Urinary bladder (tissue), 4 donors: Measurements from ENCODE around the gene TAS2R20. TPM values are rescaled to one million over a fixed set of nuclear protein-coding genes. Genes with fewer than 3 reads are reported as not detected.

ENCODE experiments used
- DNase-seq: peaks from one replicate; pipeline ENCODE4 v3.0.0-alpha.2; 2015; ENCODE audit errors: extremely low spot score
- H3K27ac ChIP-seq: one replicate; pipeline ENCODE4 v1.5.1; 2013; ENCODE audit warnings: low read depth, mild to moderate bottlenecking, moderate library complexity
- H3K36me3 ChIP-seq: one replicate; pipeline ENCODE4 v1.6.1; 2013; ENCODE audit warnings: mild to moderate bottlenecking, moderate library complexity; ENCODE audit not compliant: insufficient read depth
- H3K4me1 ChIP-seq: one replicate; pipeline ENCODE4 v1.6.1; 2013; ENCODE audit warnings: mild to moderate bottlenecking, moderate library complexity; ENCODE audit not compliant: insufficient read depth
- H3K4me3 ChIP-seq: one replicate; pipeline ENCODE4 v1.5.1; 2013; ENCODE audit warnings: low read depth, low read length
- WGBS: extraction: QIAGEN DNeasy Blood & Tissue Kit; methylation state at CpG from one replicate; pipeline ENCODE4 v1.1.7; 2013; 5-methylcytosine and 5-hydroxymethylcytosine counted together
- polyA plus RNA-seq: library from polyadenylated mRNA; stranded (reverse); fragments of 200-250 nt; gene quantifications from one replicate; pipeline ENCODE4 v1.2.3, GENCODE V29; 2013
- total RNA-seq: library from RNA; depleted of rRNA; stranded (reverse); fragments of >200 nt; gene quantifications from one replicate; pipeline ENCODE4 v1.2.3, GENCODE V29; 2014
- donor health status: healthy with polysubstance abuse.
- donor health status: healthy.

The TAS2R20 gene
- total and polyA plus RNA-seq, 2 donors, result 0.22 to 23.7 TPM

GRCh38 chr12:10989107-10989506 is 9.0 kb downstream of the TAS2R20 start:
- no peak for DNase-seq
- no peak overlapping the region for H3K4me3 ChIP-seq
- H3K4me1 ChIP-seq, result no peaks in the 10 kb centered on the region
- WGBS, result 98% methylated on average over 2 of the region's 2 CpGs
- no peak overlapping the region for H3K27ac ChIP-seq
- no peaks in the 10 kb centered on the region for H3K36me3 ChIP-seq

- Histone ChIP-seq H3K4me1 (no peaks in the 10 kb centered on the region), H3K4me3 (no peak within 1 kb of the TSS), H3K27ac (no peak within 1 kb of the TSS), H3K36me3 (no peaks in the 10 kb centered on the region)
- WGBS, result 66% methylated on average over 2 of the region's 2 CpGs
- no peak for DNase-seq
Observed at GRCh38 chr12:10986812-10987211, 11.3 kb downstream of the TAS2R20 start, which contains the start of gene TAS2R50. Gene TAS2R50 (minus strand): TSS chr12:10986912. CDS start chr12:10986860, 52 bp downstream.

DNA sequence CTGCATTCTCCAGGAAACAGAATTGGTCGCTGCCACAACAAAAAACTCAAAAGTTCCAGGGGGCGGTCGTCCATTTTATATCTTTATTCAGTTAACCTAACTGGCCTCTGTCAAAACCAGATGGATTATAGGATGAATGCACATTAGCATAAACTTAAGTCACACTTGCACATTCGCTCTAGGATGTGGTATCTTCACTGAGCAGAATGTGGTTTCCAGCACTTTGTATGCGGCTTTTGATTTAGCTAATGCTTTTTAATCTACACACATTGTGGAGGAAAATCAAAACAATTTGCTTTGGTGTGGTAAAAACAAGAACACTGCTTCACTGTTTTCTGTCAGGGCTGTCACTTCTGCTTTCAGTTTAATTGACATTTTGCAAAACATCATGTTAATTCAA is 15.9 kb downstream of the TAS2R20 start:
- DNase-seq, result no peak
- H3K36me3 ChIP-seq, result no peaks in the 10 kb centered on the region
- no peak overlapping the region for H3K27ac ChIP-seq
- H3K4me3 ChIP-seq, result no peak overlapping the region
- H3K4me1 ChIP-seq, result no peaks in the 10 kb centered on the region
- 88% methylated on average over 5 of the region's 5 CpGs for WGBS

- Histone ChIP-seq H3K27ac (no peak overlapping the region), H3K36me3 (no peaks in the 10 kb centered on the region), H3K4me1 (no peaks in the 10 kb centered on the region), H3K4me3 (no peak overlapping the region)
- DNase-seq, result no peak
- WGBS, result 87% methylated on average over 3 of the region's 3 CpGs
Observed at GRCh38 chr12:10974965-10975364, 23.1 kb downstream of the TAS2R20 start.

DNA sequence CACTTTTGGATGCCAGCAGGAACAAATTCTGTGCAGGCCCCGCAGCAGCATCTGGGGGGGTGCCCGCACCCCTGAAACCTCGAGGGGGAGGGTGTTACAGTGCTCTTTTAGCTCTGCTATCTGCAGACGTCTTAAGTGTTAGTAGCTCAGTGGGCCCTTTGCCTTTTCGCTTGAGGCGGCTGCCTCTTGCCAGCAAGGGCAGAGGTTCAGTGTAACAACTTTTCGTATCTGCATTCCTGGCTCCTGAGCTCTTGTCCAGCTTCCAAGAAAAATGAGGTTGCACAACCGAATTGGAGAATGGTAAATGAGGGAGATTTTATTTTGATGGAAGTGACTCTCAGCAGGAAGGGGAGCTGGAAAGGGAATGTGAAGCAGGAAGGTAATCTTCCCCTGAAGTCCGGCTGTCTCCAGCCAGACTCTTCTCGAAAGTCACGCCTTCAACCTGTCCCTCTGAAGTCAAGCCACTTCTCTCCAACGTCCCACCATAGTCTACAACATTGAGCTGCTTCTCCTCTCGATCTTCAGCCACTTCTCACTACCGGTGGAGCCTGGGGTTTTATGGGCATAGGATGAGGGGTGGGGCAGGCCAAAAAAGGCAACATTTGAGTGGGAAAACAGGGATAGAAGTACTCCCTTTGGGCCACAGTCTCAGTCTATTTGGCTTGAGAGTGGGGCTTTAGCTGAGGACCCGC is 29.2 kb downstream of the TAS2R20 start:
- no peak overlapping the region for H3K4me3 ChIP-seq
- no peaks in the 10 kb centered on the region for H3K4me1 ChIP-seq
- H3K36me3 ChIP-seq, result no peaks in the 10 kb centered on the region
- DNase-seq, result no peak
- H3K27ac ChIP-seq, result no peak overlapping the region
- 63% methylated on average over 15 of the region's 15 CpGs for WGBS

DNA sequence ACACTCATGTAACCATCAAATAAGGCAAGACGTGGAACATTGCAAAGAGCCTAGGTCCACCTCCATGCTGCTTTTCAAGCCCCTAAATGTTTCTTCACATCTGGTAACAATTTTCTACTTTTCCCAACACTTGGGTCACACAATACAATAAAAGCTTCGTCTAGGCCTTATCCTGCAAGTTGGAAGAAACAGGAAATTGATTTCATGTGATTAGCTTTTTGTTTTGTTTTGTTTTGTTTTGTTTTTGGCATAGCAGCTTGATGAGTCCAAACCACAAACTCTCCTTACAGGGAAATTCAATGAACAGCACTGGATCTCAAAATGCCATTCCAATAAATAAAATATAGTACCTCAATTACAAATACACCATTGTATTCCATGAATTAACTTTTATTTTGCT is 30.7 kb downstream of the TAS2R20 start:
- Histone ChIP-seq H3K27ac (no peak overlapping the region), H3K4me1 (no peaks in the 10 kb centered on the region), H3K4me3 (no peak overlapping the region), H3K36me3 (no peaks in the 10 kb centered on the region)
- no peak for DNase-seq
- 53% methylated on average over 2 of the region's 2 CpGs for WGBS

DNA sequence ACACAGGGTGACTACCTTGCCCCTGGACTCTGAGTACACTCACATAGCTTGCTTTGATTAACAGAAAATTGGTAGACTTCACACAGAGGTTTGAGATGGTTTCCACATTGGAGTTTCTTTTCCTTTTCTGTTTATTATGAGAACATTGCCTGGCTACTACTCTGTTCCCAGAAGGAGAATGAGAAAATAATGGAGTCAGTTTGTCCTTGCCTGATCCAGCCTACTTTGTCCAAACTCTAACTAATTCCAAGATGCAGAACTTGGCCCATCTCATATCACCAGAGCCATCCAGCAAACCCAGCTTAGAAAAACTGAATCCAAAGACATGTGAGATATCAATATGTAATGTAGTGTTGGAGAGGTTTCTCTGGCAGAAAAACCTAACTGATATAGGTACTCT is 31.8 kb downstream of the TAS2R20 start:
- no peak overlapping the region for H3K27ac ChIP-seq
- DNase-seq, result no peak
- no peaks in the 10 kb centered on the region for H3K36me3 ChIP-seq
- no peak overlapping the region for H3K4me3 ChIP-seq
- no peaks in the 10 kb centered on the region for H3K4me1 ChIP-seq

GRCh38 chr12:10965476-10965875 is 32.6 kb downstream of the TAS2R20 start:
- Histone ChIP-seq H3K27ac (no peak overlapping the region), H3K4me3 (no peak overlapping the region), H3K4me1 (no peaks in the 10 kb centered on the region), H3K36me3 (no peaks in the 10 kb centered on the region)
- 95% methylated on average over 1 of the region's 1 CpG for WGBS
- DNase-seq, result no peak

GRCh38 chr12:10960211-10960610 is 37.9 kb downstream of the TAS2R20 start:
- H3K4me1 ChIP-seq, result no peaks in the 10 kb centered on the region
- peaks cover 1% of the 10 kb centered on the region for H3K36me3 ChIP-seq
- WGBS, result 53% methylated on average over 4 of the region's 4 CpGs

DNA sequence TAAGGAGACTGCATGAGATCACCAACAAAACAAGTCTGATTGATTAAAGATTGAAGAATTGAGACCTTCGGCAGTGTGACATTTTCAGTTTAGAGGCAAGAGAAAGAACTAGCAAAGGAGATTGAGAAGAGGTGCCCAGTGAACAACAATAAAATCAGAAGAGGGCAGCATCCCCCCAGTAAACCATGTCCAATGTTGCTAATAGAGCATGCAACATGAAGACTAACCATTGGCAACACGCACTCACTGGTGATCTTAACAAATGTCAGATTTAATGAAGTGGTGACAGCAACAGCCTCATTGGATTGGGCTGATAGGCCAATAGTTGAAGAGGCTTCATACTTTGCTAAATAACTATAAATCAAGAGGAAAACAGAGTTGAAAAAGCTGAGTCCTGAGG is 38.3 kb downstream of the TAS2R20 start:
- Histone ChIP-seq H3K36me3 (peaks cover 1% of the 10 kb centered on the region), H3K4me1 (no peaks in the 10 kb centered on the region), H3K27ac (no peak overlapping the region), H3K4me3 (no peak overlapping the region)
- DNase-seq, result no peak
- 82% methylated on average over 2 of the region's 2 CpGs for WGBS

More at GRCh38 chr12:10960211-10960610, 37.9 kb downstream of the TAS2R20 start:
- H3K27ac ChIP-seq, result no peak overlapping the region
- no peak for DNase-seq
- no peak overlapping the region for H3K4me3 ChIP-seq

- Histone ChIP-seq H3K27ac (no peak overlapping the region), H3K4me1 (no peaks in the 10 kb centered on the region)
Observed at GRCh38 chr12:10957741-10958140, 40.4 kb downstream of the TAS2R20 start.

DNA sequence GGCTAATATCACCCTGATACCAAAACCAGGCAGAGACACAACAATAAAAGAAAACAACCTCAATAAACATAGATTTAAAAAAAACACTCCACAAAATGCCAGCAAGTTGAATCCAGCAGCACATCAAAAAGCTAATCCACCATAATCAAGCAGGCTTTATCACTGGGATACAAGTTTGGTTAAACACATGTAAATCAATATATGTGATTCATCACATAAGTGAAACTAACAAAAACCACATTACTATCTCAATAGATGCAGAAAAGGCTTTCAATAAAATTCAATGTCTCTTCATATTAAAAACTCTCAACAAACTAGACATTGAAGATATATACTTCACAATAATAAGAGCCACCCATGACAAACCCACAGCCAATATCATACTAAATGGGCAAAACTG is 42.0 kb downstream of the TAS2R20 start:
- Histone ChIP-seq H3K4me3 (no peak overlapping the region), H3K36me3 (peaks cover 1% of the 10 kb centered on the region), H3K4me1 (no peaks in the 10 kb centered on the region), H3K27ac (no peak overlapping the region)
- DNase-seq, result no peak

More at GRCh38 chr12:10957741-10958140, 40.4 kb downstream of the TAS2R20 start:
- Histone ChIP-seq H3K4me3 (no peak overlapping the region), H3K36me3 (peaks cover 1% of the 10 kb centered on the region)
- no peak for DNase-seq

DNA sequence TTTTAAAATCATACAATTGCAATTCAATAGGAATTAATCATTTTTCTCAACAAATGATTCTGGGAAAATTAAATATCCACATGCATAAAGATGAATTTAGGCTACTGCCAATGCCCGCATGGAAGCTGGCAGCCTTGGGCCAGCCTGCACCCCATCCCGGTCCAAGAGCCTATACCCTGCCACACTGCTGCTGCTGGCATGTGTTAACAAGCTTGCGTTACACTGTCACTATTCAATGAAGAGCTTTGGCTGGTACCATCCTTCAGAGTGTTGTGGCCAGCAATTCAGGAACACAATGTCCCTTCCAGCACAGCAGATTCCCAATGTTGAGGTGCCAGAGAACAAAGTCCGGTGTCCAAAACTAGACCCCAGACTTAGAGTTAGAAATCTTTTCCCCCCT is 45.5 kb downstream of the TAS2R20 start:
- H3K4me1 ChIP-seq, result no peaks in the 10 kb centered on the region
- no peak overlapping the region for H3K4me3 ChIP-seq
- WGBS, result 97% methylated on average over 4 of the region's 4 CpGs
- H3K27ac ChIP-seq, result no peak overlapping the region
- no peak for DNase-seq
- no peaks in the 10 kb centered on the region for H3K36me3 ChIP-seq
